HG03175 (cell line): ENCODE results near the gene FOXE1.

Source experiments
- ATAC-seq: cut with Tn5 transposase; IDR thresholded peaks from one replicate; pipeline ENCODE4 v1.9.1; 2021; ENCODE audit warnings: mild to moderate bottlenecking, moderate library complexity; ENCODE audit not compliant: unreplicated experiment

The FOXE1 gene

DNA sequence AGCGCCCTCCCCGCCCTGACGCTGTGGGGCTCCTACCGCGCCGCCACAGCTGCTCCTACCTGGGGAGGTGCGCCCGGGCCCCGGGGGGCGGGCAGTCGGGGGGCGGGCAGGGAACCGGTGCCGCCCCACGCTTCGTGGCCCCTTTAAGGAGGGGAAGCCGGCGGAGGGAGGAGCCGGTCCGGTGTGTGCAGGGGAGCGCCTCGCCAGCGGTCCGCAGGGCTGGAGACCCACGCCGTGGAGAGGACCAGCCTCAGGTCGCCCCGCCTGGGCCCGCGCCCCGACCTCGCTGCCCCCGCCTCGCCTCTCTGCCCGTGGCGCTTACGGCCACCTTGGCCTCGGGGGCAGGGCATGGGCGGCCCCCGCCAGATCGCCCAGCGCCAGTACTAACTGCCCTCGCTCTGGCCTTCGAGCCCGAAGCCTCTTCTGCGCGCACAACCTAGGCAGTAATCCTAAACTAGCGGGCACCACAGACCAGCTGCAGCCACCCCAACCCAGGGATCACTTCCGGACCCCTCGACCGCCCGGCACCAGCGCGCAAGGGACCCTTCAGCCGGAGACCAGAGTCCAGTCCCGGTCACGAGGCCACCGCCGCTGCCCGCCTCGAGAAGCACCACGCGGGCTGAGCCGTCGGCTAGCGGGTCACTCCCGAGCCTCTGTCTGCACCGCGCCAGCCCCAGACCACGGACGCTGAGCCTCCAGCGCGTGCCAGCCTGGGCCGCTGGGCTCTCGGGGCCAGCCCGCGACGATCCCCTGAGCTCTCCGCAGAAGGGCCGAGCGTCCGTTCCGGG, at the start of gene FOXE1:
TSS of gene FOXE1 (plus strand) at position 171 of the 788 bp plus-strand sequence. CDS start 689 bp downstream, outside the sequence.
- no peak for ATAC-seq

DNA sequence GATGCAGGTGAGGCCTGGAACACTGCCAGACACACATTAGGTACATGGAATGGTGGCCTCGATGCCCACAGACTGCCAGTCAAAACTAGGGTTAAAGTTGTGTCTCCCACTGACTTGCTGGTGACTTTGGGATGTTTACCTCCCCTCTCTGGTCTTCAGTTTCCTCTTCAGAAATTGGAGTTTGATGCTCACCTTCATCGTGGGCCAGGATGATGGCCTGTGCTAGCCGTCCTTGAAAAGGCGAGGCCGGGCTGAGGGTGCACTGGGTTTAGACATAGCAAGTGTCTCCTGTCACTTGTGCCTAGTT, 49.0 kb upstream of the FOXE1 start:
- no peak for ATAC-seq

DNA sequence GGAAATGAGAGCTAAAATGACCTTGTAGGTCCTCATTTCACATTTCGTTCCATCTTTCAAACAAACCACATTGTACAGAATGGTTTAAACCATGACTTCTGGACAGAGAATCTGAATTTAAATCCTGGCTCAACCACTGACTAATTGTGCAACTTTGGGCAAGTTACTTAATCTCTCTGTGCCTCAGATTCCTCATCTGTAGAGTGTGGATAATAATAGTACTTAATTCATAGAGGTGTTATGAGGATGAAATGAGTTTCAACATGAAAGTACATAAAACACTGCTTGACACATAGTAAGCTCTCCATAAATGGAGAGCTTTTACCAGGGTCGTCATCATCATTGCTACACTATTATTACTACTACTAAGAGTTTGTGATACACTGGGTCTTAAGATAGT, 46.3 kb upstream of the FOXE1 start:
- no peak for ATAC-seq

DNA sequence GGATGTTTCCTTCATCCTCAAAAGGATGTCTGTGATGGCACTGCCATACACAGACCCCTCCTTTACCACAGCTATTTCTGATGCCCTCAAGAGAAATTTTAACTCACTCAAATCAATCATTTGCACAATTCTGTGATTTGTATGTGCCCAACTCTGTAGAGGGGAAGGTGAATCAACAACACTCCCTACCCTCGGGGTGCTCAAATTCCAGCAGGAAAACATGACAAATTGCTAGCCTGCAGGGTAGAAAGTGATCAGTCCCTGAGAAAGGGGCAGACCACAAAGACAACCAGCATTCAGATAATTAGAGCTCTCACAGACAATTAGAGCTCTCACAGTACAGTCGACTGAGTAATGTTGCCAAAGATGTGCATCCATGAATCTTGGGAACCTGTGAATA, 45.3 kb upstream of the FOXE1 start:
- ATAC-seq = no peak

DNA sequence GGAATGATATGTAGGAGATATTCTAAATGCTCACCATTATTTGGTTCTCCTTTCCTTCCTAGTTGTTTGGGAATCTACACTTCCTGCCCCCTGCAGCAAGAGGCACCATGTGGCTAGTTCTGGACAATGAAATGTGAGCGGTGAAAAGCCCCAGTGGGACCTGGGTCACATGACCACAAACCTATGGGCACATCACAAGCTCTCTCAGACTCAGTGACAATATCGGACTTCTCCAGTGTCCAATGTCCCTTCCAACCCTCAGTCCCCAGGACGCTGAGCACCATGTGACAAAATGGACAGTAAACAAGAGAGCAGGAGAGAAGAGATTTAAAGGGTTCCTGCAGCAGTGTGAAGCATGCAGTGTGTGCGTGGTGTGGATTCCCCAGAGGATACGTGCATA, 44.6 kb upstream of the FOXE1 start:
- ATAC-seq = no peak

DNA sequence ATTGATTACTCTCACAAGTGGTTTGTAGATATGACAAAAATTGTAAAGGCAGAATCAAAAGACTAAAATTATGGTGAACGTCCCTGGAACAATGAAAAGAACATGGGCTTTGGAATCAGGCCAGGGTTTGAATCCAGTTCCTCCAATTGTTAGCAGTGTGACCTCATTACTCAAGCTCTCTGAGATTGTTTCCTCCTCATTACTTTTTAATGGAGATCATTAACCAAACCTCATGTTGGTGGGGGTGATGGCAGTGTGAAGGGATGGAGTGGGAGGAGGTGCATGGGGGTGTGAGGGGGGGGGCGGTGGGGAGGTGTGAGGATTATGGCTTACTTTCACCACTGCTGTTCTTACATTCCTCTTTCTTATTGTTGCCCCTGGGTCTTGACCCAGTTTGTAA, 44.1 kb upstream of the FOXE1 start:
- no peak for ATAC-seq

DNA sequence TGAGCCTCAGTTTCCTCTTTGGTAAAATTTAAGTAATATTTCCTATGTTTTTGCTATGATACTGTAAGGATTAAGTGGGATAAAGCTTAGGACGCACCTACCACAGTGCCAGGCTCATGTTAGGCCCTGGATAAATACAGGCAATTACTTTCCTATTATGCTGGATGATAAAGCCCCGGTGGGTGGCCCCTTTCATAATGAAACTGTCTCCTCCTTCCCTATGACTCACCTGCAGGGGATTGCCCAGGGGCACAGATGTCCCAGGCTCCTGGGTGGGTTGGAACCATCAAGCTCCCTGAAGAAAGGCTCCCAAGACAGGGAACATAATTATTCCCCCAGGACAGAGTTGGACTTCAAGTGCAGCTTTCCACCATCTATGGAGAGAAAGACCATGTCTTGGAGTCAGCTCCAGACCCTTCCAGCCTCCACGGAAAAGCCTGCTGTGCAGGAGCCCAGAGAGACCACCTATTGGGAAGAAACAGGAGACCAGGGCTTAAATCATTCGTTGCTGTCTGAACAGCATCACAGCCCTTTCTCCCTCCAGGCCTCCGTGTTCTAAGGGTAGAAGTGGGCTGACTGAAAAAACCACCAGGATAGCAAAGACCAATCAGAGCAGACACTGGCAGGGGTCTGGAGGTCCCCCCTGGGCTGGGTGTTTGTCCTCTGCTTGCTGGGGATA, 43.2 kb upstream of the FOXE1 start:
- ATAC-seq = no peak

DNA sequence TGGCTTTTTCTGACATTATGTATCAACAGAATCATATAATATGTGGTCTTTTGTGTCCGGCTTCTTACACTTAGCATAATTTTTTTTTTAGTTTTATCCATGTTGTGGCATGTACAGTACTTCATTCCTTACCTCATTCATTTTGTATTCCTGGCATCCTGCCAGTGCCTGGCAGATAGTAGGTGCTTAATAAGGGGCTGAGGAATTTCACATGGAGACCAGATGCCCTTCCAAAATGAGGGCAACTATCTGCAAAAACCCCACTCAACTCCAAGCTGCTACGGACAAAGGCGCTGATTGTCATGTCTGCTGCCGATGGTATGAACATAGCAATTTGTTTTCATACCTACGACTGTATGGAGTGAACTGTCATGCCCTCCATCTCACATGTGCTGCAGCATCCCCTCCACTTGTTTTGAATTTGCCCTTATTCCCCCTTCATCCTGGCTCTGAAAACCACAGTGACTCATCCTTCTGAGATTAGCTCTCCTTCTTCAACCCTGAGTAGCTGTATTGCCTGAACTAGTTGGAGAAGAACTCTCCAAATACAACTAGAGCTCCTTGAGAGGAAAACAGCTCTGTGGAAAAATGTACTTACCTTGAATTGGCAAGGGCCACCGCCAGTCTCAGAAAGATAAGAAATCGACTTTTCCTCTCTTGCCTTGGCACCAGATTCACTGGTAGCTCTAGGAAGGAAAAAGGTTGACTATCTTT, 41.3 kb upstream of the FOXE1 start:
- ATAC-seq = no peak

DNA sequence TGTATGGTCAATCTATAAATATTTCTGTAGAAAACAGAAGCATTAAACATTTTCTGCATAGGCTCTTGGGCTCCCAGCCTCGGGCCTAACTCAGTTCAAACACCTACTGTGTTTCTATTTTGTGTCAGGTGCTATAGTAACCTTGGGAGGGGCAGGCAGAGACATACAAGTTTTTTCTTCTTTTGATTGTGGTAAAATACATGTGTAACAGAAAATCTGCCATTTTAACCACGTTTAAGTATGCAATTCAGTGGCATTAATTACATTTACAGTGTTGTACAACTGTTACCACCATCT, 40.8 kb upstream of the FOXE1 start:
- no peak for ATAC-seq

DNA sequence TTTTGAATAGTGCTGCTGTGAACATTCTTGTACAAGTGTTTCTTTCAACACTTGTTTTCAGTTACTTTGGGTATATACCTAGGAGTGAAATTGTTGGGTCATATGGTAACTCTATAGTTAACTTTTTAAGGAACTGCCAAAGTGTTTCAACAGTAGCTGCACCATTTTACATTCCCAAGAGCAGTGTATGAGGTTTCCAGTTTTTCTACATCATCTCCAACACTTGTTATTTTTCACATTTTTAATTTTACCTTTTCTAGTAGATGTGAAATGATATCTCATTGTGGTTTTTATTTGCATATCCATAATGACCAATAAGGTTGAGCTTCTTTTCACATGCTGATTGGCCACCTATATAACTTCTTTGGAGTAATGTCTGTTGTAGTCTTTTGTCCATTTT, 40.0 kb upstream of the FOXE1 start:
- ATAC-seq = no peak

DNA sequence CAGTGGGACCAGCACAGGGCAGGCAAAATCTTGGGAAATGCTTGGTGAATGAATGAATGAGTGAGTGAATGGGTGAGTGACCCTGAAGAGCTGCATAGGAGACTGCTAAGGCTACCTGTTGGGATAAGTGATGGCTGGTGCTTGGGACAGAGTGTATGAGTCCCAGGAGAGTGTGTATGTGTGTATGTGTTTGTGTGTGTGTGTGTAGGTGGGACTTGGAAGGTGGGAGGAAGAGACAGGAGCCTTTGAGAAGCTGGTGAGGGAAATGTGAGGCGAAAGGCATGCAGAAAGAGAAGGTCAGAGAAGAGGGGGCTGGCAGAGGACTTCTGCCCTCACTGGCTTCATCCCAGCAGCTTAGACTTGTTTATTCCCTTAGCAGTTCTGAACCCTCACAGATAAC, 33.3 kb upstream of the FOXE1 start:
- no peak for ATAC-seq

DNA sequence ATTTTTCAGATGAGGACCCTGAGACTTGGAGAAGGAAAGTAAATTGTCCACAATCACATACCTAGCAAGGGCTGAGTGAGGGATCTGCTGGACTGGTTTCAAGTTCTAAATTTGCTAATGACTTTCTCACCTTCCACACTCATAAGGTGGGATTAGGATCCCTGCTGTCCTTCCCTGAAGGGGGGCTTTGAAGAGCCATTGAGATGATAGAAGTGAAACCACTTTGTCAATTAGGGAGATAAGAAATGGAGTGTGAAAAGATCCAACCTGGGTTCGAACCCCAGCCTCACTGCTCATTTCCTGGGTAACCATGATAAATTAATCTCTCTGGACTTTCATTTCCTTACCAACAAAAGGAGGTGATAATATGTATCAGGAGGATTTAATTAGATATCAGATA, 32.7 kb upstream of the FOXE1 start:
- no peak for ATAC-seq

DNA sequence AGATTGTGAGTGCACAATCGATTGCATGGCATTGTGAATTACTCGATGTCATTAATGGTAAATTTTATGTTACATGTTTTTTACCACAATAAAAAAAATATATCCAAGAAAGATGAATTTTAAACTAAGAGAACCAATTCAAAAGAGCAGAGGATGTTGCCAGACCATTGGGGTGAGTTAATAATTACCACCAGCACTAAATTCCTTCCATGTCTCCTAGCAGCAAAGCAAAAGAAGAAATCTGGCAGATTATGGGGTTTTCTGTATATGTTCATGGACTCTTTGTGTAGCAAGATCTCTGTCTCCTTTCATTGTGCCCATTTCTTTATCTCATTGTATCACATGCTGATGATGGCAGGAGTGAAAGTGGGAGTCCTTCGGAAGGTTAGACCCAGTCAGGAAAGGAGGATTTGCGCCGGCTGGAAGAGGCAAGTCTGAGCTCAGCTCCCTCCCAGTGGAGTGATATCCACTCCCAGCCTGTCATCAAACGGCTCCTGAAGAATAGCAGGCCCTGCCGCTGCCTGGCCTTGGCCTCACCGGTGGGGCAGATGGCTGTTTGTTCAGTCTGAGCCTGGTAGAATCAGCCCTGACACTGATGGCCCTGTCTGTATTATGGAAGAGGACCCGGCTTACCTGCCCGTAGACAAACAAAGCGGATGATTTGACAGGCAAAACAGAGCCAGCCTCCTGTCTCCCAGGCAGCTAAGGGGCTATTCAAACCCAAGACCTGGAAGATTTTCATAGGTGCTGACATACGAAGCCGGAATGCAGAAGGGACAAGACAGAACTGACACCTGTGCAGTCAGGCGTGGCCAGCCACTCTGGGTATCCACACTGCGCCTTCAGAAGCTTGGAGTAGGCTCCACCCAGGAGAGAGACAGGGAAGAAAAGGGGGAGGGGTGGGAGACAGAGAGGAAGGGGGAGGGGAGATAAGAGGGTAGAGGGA, 21.9 kb upstream of the FOXE1 start:
- no peak for ATAC-seq

DNA sequence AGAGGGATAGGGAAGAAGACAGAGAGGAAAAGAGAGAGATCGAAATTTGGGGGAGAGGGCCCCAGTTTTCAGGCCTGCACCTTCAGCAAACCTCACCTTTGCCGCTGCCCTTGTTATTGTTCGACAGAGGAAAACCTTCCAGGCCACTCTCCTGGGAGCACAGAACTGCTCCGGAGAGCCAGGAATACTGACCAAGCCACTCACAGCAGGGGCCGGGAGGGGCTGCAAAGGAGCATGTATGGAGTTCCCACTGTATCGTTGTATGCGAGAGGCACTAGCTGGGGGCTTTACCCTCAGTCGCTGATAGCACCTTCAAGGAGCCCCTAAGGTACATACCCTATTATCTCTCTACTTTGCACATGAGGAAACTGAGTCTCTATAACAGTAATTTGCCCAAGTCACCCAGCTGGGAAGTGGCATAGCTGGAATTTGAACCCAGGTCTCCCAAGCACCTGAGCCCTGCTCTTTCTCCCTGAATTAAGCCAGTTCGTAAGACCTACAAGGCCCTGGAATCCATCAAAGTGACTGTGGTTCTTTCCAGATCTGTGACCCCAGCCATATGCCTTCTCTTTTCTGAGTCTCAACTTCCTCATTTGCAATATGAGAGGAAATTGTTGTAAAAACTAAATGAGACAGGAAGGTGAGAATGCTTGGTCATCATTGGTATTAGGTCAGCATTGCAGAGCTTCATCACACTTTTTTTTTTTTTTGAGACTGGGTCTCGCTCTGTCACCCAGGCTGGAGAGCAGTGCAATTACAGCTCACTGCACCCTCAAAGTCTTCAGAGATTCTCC, 21.0 kb upstream of the FOXE1 start:
- no peak for ATAC-seq

DNA sequence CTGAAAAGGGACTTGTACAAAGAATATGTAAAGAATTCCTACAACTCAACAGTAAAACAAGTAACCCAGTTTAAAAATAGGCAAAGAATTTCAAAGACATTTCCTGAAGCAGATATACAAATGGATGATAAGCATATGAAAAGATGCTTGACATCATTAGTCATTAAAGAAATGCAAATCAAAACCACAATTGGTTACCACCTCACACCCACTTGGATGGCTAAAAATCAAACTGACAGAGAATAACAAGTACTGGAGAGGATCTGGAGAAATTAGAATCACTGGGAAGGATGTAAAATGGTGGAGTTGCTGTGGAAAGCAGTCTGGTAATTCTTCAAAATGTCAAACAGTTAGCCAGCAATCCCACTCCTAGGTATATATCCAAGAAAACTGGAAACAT, 12.5 kb upstream of the FOXE1 start:
- no peak for ATAC-seq

DNA sequence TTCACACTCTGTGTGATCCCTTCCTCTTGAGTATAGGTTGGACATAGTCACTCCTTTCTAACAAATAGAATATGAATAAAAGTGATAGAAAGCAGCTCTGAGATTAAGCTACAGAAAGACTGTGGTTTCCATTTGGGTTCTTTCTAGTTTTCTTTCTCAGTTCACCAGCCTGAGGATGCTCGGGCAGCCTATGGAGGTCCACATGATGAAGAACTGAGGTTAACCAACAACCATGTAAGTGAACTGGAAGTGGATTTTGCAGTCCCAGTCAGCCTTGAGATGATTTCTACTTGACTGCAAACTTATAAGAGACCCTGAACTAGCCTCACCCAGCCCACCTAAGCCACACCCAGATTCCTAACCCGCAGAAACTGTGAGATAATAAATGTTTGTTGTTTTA, 10.1 kb upstream of the FOXE1 start:
- no peak for ATAC-seq

DNA sequence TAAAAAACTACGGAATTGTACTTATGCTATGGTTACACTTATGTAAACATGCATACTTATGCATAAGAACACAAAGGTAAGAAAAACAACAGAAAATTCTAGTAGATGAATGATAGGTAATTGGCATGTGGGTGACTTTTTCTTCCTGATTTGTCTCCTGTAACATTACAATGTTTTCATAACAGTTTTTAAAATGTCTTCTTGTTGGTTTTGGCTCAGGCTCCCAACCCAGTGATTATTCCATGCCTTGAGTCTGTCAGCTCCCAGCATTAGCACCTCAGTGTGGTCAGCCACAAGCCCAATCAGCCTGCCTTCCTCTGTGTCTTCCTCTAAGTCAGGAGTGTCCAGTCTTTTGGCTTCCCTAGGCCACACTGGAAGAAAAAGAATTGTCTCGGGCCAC, 7.9 kb upstream of the FOXE1 start:
- no peak for ATAC-seq

DNA sequence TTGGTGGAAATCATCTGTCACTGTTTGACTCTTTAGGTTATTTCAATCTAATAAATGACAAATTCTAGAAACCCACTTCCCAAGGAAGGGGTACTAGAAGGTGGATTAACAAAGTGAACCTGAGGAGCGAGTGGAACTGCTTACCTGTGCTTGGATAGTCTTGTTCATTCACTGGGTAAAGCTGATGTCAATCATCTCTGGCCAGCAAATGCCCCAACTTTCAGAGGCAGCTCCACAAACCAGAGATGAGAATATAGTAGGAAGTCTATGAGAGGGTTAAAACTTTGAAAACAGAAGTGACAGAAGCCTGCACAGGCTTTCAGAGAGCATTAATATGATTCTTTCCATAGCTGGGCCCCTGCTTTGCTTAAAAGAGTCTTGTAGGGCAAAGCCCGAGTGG, 7.3 kb upstream of the FOXE1 start:
- no peak for ATAC-seq

DNA sequence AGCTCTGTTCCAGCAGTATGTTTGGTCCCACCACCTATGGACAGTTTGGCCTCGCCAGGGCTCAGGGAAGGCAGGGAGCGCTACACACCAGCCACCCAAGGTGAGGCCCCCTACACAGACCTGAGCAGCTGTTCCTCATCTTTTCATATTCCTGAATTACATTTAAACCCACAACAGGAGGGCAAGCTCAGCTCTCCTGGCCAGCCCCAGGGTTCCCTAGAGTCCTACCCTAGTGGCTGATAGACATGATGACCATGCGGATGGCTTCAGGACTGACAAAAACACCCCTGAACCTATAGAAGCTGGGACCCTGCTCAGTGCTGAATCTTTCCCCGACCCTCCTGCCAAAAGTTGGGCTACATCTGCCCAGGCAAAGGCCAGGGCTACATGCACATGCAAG, 6.7 kb upstream of the FOXE1 start:
- ATAC-seq = no peak

DNA sequence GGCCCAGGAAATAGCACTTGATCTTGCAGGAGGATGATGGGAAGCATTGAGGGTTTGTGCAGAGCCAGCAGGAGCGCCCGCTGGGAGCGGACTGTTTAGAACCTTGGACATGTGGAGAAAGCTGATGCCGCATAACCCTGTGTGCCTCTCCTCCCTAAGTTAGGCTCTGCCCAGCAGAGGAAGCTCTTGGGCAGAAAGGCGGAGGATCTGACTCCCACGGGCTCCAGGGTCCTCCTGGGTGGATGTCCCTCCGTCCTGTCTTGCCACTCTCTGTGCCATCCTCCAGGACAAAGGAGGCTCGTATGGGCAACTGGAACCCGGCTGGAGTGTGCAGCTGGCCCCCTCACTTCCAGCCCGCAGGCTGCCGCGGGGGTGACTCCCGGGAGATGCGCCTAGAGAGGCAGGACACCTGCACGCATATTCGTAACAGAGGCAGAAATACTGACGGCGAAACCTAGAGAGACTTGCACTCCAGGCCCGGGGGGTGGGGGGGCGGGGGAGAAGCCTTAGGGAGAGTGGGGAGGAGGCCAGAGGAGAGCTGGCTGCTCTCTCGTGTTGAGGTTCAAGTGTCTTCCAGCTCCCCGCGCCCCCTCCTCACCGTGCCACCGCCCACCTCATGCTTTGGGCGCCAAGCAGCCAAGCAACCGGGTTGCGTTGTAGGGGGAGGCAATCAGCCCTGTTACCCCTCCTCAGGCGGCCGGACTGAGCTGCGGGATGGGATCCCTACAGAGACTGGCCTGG, 5.4 kb upstream of the FOXE1 start:
- ATAC-seq = no peak
